ENCODE measurements around the gene ACP2.

ACP2 gene

GRCh38 chr11:47248664-47249377 lies at the start of gene ACP2:
TSS of gene ACP2 (minus strand) at chr11:47248814. CDS start at chr11:47248789, 25 bp downstream.
- peak; percentile 91 for DNase-seq (ENCODE audit: low spot score)

- peak; percentile 56 for DNase-seq (ENCODE audit: low spot score)
Observed at GRCh38 chr11:47296045-47296444, 47.4 kb upstream of the ACP2 start.

- no peak for DNase-seq (ENCODE audit: low spot score)
Observed at GRCh38 chr11:47295385-47295784, 46.8 kb upstream of the ACP2 start.

- DNase-seq (ENCODE audit: low spot score), result no peak
Observed at GRCh38 chr11:47289856-47290255, 41.2 kb upstream of the ACP2 start.

GRCh38 chr11:47288066-47288465 lies 39.5 kb upstream of the ACP2 start:
- no peak for DNase-seq (ENCODE audit: low spot score)

GRCh38 chr11:47285969-47286770 lies 37.6 kb upstream of the ACP2 start:
- DNase-seq (ENCODE audit: low spot score), result no peak

GRCh38 chr11:47284151-47284550 lies 35.5 kb upstream of the ACP2 start:
- no peak for DNase-seq (ENCODE audit: low spot score)

- DNase-seq (ENCODE audit: low spot score), result no peak
Observed at GRCh38 chr11:47282462-47282861, 33.8 kb upstream of the ACP2 start.

- DNase-seq (ENCODE audit: low spot score), result no peak
Observed at GRCh38 chr11:47280860-47281259, 32.2 kb upstream of the ACP2 start.

- DNase-seq (ENCODE audit: low spot score), result no peak
Observed at GRCh38 chr11:47280099-47280498, 31.5 kb upstream of the ACP2 start.

- no peak for DNase-seq (ENCODE audit: low spot score)
Observed at GRCh38 chr11:47278769-47279168, 30.2 kb upstream of the ACP2 start.

- no peak for DNase-seq (ENCODE audit: low spot score)
Observed at GRCh38 chr11:47278058-47278457, 29.4 kb upstream of the ACP2 start.

- DNase-seq (ENCODE audit: low spot score), result no peak
Observed at GRCh38 chr11:47276923-47277322, 28.3 kb upstream of the ACP2 start.

- DNase-seq (ENCODE audit: low spot score), result no peak
Observed at GRCh38 chr11:47274495-47275235, 26.1 kb upstream of the ACP2 start.

GRCh38 chr11:47272706-47273105 lies 24.1 kb upstream of the ACP2 start:
- DNase-seq (ENCODE audit: low spot score), result no peak

GRCh38 chr11:47271961-47272661 lies 23.5 kb upstream of the ACP2 start:
- DNase-seq (ENCODE audit: low spot score), result no peak

GRCh38 chr11:47271328-47271727 lies 22.7 kb upstream of the ACP2 start:
- no peak for DNase-seq (ENCODE audit: low spot score)

GRCh38 chr11:47270331-47271271 lies 22.0 kb upstream of the ACP2 start:
- DNase-seq (ENCODE audit: low spot score), result peak; percentile 24

GRCh38 chr11:47269829-47270305 lies 21.3 kb upstream of the ACP2 start, which contains the start of gene MADD:
TSS of gene MADD (plus strand) at chr11:47270133.
- peak; percentile 77 for DNase-seq (ENCODE audit: low spot score)

- peak; percentile 83 for DNase-seq (ENCODE audit: low spot score)
Observed at GRCh38 chr11:47269002-47269828, 20.6 kb upstream of the ACP2 start.

All from kidney tubule cell (primary cell).